HG03108 (cell line): ENCODE measurements around the gene OIP5.
"Not testable (repeated sequence)": the region's sequence is repeated elsewhere in the genome, so short reads cannot be mapped to it uniquely, and the experiment has no call there.

ENCODE experiments used
- ATAC-seq: cut with Tn5 transposase; IDR thresholded peaks from one replicate; pipeline ENCODE4 v1.9.1; 2021; ENCODE audit warnings: moderate library complexity; ENCODE audit not compliant: unreplicated experiment

OIP5 gene

DNA sequence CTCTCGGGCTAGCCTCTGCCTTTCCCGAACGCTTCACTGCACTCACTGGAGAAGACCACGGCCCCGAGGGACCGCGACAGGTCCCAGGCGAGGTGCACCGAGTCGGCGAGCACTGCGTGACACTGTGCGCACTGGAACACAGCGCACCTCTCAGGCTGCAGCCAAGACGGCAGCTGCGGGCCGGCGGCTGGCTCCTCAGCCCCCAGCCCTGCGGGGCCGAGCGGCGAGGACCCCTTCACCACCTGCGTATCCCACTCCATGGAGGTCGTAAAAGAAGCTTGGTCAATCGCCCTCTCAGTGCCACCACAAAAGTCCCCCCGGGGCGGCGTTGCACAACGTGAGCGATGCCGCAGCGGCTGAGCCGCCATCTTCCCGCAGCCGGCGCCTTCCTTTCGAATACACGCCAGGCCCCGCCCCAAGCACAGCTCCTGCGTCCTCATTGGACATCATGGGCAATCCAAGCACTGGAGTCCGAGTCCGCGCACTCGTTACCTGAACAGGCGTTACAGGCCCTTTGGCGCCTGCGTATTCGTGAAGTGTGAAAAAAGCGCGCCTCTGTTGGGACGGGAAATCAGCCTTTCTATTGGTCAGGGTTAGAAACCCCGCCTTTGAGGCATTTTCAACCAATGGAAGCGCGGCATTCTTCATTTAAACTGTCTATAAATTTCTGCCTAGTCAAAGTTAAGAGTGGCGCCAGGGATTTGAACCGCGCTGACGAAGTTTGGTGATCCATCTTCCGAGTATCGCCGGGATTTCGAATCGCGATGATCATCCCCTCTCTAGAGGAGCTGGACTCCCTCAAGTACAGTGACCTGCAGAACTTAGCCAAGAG lies at the start of gene OIP5, which contains the start of gene NUSAP1:
Gene OIP5, minus strand, starts transcription at position 398 of the 832 bp plus-strand sequence. Its CDS starts 30 bp downstream, at position 368.
Gene NUSAP1, plus strand, starts transcription at position 688 of the 832 bp plus-strand sequence. Its CDS starts 77 bp downstream, at position 765.
- ATAC-seq: peak; percentile 90

DNA sequence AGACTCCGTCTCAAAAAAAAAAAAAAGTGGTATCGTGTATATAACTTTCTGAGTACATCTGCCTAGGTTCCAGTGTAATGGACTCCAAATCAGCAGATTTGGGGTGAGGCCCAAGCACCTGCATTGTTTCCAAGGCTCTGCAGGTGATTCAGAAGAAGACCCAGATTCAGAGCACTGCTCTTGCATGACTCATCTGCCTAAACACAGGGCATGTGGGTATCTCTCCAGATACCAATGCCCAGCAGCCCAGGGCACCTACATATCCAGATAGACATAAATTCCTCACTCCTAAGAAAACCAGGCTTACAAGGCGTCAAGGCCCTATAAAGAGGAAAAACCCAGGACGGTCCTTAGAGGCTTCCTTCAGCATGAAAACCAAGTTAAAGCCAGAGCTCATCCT lies 45.6 kb upstream of the OIP5 start:
- ATAC-seq: no peak

DNA sequence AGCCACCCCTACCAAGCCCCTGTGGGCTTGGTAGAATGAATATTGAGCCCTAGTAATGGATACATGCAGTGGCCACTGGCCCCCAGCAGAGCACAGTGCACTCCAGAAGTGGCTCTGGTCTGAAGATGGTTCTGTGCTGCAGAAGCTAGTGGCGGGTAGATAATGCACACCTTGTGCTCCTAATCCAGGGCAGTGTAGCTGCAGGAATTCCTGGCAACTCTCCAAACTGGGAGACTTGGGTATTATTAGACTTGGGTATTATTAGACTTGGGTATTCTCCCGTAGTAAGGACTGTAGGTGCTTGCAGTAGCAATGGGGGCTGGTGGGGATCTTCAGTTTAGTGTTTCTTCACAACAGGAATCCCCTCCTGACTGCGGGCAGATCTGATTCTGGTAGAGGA lies 35.0 kb upstream of the OIP5 start:
- ATAC-seq: no peak

DNA sequence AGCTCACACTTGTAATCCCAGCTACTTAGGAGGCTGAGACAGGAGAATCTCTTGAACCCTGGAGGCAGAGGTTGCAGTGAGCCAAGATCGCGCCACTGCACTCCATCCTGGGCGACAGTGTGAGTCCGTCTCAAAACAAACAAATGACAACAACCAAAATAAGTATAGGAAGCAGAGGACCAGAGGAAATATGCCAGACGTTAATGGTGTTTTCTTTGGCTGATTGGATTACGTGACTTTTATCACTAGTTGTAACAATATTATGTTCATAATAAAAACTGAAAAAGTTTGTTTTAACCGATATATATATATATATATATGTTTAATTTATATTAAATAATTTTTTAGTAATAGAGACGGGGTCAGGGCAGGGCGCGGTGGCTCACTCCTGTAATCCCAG lies 22.0 kb upstream of the OIP5 start:
- no peak for ATAC-seq

DNA sequence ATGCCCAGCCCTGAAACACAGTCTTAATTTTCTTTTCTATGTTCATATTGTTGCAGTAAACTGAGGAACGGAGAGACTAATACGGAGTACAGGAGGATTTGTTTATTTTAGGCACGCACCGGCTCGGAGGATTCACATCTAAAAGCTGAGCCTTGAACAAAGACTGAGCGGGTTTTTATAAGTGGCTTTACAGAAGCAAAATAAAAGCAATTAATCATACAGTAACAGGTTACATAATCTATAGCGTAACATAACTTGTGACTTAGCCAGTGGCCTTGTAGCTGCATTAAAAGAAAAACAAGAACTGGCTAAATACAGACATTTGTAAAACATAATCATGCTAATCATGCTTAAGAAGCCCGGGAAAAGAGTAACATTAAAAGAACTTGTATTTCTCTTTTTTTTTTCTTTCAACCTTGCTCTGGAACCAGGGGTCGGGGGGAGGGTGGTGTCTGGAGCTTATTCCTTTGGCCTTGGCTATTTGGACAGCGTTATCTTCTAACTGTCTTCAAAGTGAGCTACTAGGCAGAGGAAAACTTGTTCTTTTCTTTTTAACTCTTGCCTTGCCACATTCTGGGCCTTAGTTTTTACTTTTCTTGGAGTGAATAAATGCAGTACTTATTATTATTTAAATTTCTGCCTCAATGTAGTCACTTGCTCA lies 17.8 kb upstream of the OIP5 start:
- no peak for ATAC-seq

DNA sequence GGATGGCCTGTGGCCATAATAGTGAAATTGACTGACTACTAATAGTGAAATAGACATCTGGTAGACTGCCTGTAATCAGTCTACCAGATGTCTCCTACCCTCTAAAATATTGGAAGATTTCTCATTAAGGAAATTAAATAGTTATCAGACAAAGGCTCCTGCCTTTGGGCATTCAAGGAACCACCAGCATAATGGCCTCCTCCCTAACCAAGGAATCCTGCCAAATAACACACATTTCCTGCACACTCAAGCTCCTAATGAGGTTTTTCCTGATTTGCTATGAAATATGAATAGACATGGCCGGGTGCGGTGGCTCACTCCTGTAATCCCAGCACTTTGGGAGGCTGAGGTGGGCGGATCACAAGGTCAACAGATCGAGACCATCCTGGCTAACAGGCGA lies 14.8 kb upstream of the OIP5 start:
- ATAC-seq: no peak

DNA sequence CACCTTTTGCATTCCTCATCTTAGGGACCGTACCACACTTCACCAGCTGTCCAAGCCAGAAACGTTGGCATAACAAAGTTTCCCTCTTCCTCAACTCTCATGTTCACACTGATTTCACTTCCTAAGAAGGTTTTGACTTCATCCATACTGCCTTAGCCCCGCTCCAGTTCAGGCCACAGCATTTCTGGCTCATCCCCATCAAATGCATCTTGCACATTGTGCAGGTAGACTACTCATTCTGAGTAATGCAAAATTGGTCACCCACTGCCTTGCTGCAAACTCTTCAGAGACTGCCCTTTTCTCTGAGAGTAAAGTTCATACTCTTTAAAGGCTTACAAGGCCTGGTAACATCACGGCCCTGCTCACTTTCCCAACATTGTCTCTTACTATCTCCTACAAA lies 9.1 kb upstream of the OIP5 start:
- no peak for ATAC-seq

DNA sequence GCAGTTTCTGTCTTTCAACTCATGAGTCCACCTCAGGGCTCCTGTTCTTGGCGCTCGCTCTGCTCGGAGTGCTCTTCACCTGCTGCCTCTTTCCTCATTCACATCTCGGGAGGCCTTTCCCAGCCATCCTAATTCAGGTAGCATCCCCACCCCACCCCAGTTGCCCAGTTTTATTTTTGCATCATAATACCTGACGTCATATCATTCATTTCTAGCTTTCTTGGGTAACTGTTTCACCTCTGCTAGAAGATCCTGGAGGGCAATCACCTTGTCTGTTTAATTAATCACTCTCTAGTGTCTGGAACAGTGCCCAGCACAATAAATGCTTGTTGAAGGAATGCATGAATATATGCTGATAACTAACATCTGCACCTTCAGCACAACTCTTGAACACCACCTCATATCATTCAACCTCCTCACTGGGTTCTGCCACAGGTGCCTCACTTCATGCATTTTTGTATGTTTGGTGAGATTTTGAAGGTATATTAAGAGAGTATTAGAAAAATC lies 7.9 kb upstream of the OIP5 start:
- ATAC-seq: no peak

DNA sequence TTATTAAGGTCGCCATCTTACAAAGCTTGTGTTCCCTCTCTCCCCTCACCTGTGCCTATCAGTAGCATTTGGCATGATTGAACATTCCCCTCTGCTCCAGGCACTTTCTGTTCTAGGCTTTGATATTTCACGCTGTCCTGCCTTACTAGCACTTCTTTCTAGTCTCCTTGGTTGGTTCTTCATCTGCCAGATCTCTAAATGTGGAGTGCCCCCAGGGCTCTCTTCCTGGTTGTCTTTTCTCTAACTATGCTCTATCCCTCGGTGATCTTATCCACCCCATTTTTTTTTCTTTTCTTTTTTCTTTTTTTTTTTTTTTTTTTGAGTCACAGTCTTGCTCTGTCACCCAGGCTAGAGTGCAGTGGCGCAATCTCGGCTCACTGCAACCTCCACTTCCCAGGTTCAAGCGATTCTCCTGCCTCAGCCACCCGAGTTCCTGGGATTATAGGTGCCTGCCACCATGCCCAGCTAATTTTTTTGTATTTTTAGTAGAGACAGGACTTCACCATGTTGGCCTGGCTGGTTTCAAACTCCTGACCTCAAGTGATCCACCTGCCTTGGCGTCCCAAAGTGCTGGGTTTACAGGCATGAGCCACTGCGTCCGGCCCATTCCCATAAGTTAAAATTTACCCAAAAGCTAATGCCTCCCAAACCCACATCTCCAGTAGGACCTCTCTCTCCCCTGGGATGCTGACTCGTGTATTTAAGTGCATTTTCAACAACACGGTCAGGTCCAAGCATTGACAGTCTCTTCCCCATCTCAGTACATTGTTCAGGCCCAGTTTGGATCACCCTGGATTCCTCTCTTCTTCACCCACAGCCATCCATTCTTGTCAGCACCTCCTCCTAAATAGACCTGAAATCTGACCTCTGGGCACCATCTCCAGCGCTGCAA lies 5.5 kb upstream of the OIP5 start:
- ATAC-seq: no peak

DNA sequence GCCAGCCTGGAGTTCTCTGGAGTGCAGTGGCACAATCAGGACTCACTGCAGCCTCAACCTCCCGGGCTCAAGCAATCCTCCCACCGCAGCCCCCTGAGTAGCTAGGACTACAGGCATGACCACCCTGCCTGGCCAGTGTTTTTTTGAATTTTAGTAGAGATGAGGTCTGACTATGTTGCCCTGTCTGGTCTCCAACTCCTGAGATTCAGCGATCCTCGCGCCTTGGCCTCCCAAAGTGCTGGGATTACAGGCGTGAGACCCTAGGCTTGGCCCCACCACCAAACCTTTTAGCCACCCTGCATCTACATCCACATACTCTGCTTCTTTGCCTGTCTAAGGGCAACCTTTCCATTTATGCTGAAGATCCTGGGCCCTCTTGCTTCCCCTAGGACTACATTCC lies 4.7 kb upstream of the OIP5 start:
- ATAC-seq: no peak

DNA sequence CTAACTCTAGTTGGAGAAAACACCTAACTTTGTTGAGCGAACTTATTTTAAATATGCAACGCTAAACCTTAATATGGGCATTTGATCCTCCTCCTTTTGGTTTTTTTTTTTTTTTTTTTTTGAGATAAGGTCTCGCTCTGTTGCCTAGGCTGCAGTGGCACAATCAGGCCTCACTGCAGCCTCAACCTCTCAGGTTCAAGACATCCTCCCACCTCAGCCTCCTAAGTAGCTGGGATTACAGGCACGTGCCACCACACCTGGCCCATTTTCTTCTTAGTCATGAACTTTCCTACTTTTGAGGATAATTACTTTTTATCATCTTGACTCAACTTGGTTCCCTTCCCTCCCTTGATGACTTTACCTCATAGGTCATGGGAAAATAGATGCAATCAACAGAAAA lies 4.2 kb upstream of the OIP5 start:
- no peak for ATAC-seq

DNA sequence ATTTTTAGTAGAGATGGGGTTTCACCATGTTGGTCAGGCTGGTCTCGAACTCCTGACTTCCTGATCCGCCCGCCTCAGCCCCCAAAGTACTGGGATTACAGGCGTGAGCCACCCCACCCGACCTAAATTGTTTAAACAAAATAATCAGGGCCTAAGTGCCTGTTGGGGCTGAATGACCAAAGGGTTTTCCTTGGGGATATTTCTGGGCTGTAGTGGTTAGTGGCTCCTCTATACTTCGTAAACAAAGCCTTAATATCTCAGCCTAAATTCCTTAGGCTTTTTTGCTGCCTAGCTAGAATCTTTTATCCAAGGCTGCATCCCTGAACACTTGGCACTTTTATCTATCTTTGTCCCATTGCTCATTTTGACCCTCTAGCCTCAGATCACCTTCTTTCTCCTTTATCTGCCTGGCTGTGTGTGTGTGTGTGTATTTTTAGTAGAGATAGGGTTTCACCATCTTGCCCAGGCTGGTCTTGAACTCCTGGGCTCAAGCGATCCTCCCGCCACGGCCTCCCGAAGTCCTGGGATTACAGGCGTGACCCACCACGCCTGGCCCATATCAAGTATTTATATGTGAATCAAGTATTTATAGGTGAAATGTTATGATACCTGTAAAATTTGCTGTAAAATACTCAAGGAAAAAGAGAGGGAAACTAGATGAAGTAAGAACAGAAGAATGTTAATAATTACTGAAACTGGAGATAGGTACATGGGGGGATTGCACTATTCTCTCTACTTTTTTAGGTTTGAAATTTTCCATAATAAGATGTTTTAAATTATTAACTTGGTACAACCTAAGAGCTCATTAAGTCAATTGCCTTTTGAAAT lies 2.1 kb upstream of the OIP5 start:
- no peak for ATAC-seq

DNA sequence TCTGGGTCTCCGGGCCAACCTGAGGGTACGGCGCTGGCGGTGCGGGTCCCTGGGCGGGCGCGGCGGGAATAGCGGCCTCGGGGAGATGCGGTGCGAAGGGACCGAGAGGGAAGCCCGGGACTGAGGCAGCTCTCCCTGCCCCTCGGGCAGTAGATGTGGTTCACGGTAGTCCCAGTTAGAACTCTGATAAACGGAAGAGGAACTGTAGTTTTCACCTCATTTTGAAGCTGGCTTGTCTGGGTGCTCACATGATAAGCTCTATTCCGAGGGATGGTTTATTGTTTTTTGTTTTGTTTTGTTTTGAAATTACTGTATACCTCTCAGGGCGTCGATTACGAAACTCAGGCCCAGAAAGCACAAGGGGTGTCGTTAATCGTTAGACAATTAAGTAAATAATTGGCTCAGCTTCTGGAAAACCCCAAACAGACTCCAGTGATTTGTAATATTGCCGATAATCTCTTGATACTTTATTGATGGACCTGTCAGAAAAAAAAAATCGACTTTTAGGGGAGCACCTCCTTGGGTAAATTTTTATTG lies 703 bp upstream of the OIP5 start:
- ATAC-seq: peak; percentile 13

DNA sequence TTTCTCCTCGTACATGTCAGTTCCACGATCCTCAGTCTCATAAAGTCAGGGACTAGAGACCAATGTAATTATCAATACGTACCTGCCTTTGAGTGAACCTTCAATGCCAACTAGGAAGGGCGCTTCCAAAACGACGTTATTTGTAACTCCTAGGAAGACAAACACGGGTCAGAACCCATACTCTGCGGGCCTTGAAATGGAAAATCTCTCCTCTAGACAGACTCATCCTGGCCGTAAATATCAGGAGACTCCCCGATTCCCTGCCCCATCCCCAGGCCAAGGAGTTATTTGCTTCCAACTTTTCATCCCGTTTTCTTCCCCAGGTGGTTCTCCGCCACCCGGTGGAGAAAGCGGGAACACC lies 578 bp downstream of the OIP5 start:
- ATAC-seq: no peak

DNA sequence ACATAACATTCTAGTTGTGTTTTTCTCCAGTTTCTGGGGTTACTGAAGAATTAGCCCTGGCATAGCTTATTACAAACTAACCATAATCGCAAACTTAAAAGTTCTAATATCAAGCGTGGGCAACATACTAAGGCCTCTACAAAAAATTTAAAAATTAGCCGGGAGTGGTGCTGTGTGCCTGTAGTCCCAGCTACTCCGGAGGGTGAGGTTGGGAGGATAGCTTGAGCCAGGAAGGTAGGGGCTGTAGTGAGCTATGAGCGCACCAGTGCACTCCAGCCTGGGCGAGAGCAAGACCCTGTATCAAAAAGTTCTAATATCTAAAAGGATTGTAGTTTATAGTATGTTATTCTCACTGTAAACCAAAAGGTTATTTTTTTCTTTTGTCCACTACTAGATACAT lies 1.1 kb downstream of the OIP5 start:
- no peak for ATAC-seq

DNA sequence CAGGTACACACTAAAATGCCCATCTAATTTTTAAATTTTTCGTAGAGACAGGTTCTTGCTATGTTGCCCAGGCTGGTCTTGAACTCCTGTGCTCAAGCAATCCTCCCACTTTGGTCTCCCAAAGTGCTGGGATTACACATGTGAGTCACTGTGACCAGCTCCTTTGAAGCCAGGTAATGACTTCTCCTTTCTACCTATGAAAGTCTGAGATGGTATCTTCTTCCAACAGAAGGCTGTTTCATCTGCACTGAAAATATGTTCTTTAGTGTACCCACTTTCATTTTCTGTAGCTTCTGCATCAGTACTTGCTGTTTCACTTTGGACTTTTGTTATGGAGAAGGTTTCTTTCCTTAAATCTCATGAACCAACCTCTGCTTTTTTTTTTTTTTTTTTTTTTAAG lies 8.8 kb downstream of the OIP5 start:
- ATAC-seq: no peak

DNA sequence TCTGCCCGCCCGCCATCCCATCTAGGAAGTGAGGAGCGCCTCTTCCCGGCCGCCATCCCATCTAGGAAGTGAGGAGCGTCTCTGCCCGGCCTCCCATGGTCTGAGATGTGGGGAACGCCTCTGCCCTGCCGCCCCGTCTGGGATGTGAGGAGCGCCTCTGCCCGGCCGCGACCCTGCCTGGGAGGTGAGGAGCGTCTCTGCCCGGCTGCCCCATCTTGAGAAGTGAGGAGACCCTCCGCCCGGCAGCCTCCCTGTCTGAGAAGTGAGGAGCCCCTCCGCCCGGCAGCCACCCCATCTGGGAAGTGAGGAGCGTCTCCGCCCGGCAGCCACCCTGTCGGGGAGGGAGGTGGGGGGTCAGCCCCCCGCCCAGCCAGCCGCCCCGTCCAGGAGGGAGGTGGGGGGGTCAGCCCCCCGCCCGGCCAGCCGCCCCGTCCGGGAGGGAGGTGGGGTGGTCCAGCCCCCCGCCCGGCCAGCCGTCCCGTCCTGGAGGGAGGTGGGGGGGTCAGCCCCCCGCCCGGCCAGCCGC lies 11.5 kb downstream of the OIP5 start:
- not testable (repeated sequence) for ATAC-seq

DNA sequence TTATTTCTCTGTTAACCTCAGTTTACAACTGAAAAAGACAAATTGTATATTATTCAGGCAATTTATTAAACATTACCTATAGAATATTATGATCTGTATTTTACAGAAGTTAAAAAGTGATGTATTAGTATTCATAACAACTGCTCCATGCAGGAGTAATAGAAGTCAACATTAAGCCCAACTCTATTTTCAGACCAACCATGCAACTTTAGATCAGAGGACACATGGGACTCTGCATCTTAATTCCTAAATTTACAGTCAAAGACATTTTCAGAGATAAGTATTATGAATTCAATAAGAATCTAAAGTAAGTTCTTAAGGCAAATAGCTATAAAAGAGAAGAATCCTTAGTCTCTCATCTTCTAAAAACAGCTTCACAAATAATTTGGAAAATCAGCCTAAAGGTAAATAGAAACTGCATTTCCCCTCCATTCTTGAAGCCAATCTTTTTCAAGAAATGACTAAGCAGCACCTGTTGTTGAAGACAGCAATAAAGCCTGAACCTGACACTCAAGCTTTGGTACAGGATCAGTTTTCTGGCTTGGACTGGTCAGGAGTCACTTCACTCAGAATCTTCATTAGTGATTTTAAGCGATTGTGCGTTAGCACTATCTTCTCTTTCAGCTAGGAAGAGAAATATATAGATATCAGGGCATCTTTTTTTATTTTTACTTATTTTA lies 23.0 kb downstream of the OIP5 start:
- ATAC-seq: no peak

DNA sequence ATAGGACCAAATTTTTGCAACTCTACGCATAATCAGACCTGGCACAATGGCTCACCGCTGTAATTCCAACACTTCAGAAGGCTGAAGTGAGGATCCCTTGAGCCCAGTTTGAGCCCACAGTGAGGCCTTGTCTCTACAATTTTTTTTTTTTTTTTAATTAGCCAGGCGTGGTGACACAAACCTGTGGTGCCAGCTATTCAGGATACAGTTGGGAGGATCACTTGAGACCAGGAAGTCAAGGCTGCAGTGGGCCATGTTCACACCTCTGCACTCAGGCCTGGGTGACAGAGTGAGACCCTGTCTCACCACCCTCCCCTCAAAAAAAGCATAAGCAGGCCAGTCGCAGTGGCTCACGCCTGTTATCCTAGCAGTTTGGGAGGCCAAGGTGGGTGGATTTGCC lies 24.7 kb downstream of the OIP5 start:
- no peak for ATAC-seq
